ENCODE results near the gene COL4A3. TPM values are rescaled to one million over a fixed set of nuclear protein-coding genes. Genes with fewer than 3 reads are reported as not detected.

Gene COL4A3
- total RNA-seq, 1 experiment from 2014 or later, result 0.12 TPM

DNA sequence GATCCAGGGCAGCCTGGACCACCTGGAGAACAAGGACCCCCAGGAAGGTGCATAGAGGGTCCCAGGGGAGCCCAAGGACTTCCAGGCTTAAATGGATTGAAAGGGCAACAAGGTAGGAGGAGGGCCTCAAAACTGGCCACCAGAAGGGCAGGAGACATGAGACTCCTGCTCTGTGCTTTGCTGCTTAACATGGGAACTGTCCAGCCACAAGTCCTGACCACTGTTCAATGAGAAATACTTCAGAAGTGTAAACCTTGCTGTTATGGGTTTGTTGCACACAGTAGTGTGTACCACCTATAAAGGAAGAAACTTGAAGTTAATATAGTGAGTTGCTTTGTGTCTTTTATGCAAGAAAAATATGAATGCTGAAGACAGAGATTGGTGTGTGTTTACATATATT is 116.5 kb downstream of the COL4A3 start:
- no TSS peak for BruUV-seq (replicated peaks)
- Mint-ChIP-seq H3K4me1 (ENCODE audit: insufficient read depth, unreplicated experiment) (no peaks in the 10 kb centered on the region), H3K27me3 (ENCODE audit: insufficient read depth, unreplicated experiment) (no peaks in the 10 kb centered on the region), H3K4me3 (ENCODE audit: unreplicated experiment) (no peak overlapping the region), H3K36me3 (ENCODE audit: insufficient read depth, unreplicated experiment) (no peaks in the 10 kb centered on the region), H3K27ac (ENCODE audit: low read depth, unreplicated experiment) (no peak overlapping the region), H3K9me3 (ENCODE audit: unreplicated experiment) (no peaks in the 10 kb centered on the region)
- intact Hi-C loops (cut with micrococcal nuclease), result no loop called here
- POLR2A ChIA-PET, result no interaction called here
- TF ChIP-seq, protein P1, sequence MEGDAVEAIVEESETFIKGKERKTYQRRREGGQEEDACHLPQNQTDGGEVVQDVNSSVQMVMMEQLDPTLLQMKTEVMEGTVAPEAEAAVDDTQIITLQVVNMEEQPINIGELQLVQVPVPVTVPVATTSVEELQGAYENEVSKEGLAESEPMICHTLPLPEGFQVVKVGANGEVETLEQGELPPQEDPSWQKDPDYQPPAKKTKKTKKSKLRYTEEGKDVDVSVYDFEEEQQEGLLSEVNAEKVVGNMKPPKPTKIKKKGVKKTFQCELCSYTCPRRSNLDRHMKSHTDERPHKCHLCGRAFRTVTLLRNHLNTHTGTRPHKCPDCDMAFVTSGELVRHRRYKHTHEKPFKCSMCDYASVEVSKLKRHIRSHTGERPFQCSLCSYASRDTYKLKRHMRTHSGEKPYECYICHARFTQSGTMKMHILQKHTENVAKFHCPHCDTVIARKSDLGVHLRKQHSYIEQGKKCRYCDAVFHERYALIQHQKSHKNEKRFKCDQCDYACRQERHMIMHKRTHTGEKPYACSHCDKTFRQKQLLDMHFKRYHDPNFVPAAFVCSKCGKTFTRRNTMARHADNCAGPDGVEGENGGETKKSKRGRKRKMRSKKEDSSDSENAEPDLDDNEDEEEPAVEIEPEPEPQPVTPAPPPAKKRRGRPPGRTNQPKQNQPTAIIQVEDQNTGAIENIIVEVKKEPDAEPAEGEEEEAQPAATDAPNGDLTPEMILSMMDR (IDR thresholded peaks at IDR 0.05; ENCODE audit: unreplicated experiment), result no peak
- CTCF ChIA-PET, result no interaction called here
- no peak for DNase-seq (ENCODE audit: unreplicated experiment)

DNA sequence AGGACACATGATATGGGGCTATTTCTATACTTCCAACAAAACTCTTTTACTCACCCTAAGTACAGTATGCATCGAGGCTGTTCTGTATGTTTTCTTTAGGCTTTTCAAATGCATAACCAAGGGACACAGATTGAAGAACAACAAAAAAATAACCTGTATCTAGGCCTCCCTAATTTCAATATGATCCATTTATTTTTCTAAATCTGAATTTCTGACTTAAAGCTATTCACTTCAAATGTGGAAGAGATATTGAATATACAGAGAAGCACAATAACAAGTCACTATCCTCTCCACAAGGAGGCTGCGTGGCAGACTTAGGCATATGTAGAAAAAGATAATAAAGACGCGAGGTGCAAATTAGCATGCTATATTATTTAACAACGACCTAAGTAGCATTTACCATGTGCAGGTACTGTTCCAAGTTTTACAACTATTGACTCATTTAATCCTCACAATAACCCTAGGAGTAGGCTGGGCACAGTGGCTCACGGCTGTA is 121.4 kb downstream of the COL4A3 start:
- intact Hi-C loops (cut with micrococcal nuclease), result no loop called here
- H3K27me3 Mint-ChIP-seq (ENCODE audit: insufficient read depth, unreplicated experiment), result no peaks in the 10 kb centered on the region
- H3K36me3 Mint-ChIP-seq (ENCODE audit: insufficient read depth, unreplicated experiment), result no peaks in the 10 kb centered on the region
- ChIA-PET CTCF (interaction anchor here (0.6 kb wide), 1 partner anchor 473 kb away, joined by 4 read pairs; no protein-coding TSS in a partner anchor), POLR2A (no interaction called here)
- TF ChIP-seq, protein P1 (IDR thresholded peaks at IDR 0.05; ENCODE audit: unreplicated experiment), result no peak
- no peaks in the 10 kb centered on the region for H3K9me3 Mint-ChIP-seq (ENCODE audit: unreplicated experiment)
- no peak for DNase-seq (ENCODE audit: unreplicated experiment)
- no TSS peak for BruUV-seq (replicated peaks)
- H3K27ac Mint-ChIP-seq (ENCODE audit: low read depth, unreplicated experiment), result no peak overlapping the region
- no peak overlapping the region for H3K4me3 Mint-ChIP-seq (ENCODE audit: unreplicated experiment)
- H3K4me1 Mint-ChIP-seq (ENCODE audit: insufficient read depth, unreplicated experiment), result no peaks in the 10 kb centered on the region

GRCh38 chr2:227287771-227288170 is 123.3 kb downstream of the COL4A3 start:
- ChIA-PET POLR2A (interaction anchor here (1.1 kb wide), 1 partner anchor 22 kb away, joined by 4 read pairs; no protein-coding TSS in a partner anchor), CTCF (interaction anchor here (0.6 kb wide), 1 partner anchor 10 kb away, joined by 3 read pairs; no protein-coding TSS in a partner anchor)
- no peak overlapping the region for H3K27ac Mint-ChIP-seq (ENCODE audit: low read depth, unreplicated experiment)
- H3K4me1 Mint-ChIP-seq (ENCODE audit: insufficient read depth, unreplicated experiment), result no peaks in the 10 kb centered on the region
- H3K4me3 Mint-ChIP-seq (ENCODE audit: unreplicated experiment), result no peak overlapping the region
- TF ChIP-seq, protein P1 (IDR thresholded peaks at IDR 0.05; ENCODE audit: unreplicated experiment), result no peak
- no peak for DNase-seq (ENCODE audit: unreplicated experiment)
- no peaks in the 10 kb centered on the region for H3K36me3 Mint-ChIP-seq (ENCODE audit: insufficient read depth, unreplicated experiment)
- intact Hi-C loops (cut with micrococcal nuclease), result no loop called here
- no peaks in the 10 kb centered on the region for H3K27me3 Mint-ChIP-seq (ENCODE audit: insufficient read depth, unreplicated experiment)
- H3K9me3 Mint-ChIP-seq (ENCODE audit: unreplicated experiment), result no peaks in the 10 kb centered on the region
- BruUV-seq (replicated peaks), result no TSS peak

GRCh38 chr2:227292314-227292713 is 127.9 kb downstream of the COL4A3 start:
- H3K27ac Mint-ChIP-seq (ENCODE audit: low read depth, unreplicated experiment), result no peak overlapping the region
- H3K27me3 Mint-ChIP-seq (ENCODE audit: insufficient read depth, unreplicated experiment), result no peaks in the 10 kb centered on the region
- no peak for DNase-seq (ENCODE audit: unreplicated experiment)
- TF ChIP-seq, protein P1 (IDR thresholded peaks at IDR 0.05; ENCODE audit: unreplicated experiment), result no peak
- no peak overlapping the region for H3K4me3 Mint-ChIP-seq (ENCODE audit: unreplicated experiment)
- no TSS peak for BruUV-seq (replicated peaks)
- H3K4me1 Mint-ChIP-seq (ENCODE audit: insufficient read depth, unreplicated experiment), result no peaks in the 10 kb centered on the region
- H3K36me3 Mint-ChIP-seq (ENCODE audit: insufficient read depth, unreplicated experiment), result no peaks in the 10 kb centered on the region
- ChIA-PET POLR2A (interaction anchor here (0.6 kb wide), 1 partner anchor 17 kb away, joined by 3 read pairs; no protein-coding TSS in a partner anchor), CTCF (interaction anchor here (0.7 to 1.0 kb wide), 2 partner anchors 10 to 16 kb away, joined by 3 read pairs; no protein-coding TSS in a partner anchor)
- intact Hi-C loops (cut with micrococcal nuclease), result no loop called here
- no peaks in the 10 kb centered on the region for H3K9me3 Mint-ChIP-seq (ENCODE audit: unreplicated experiment)

Data from MCF 10A (cell line).